ENCODE measurements around the gene ELMOD1. TPM values are rescaled to one million over a fixed set of nuclear protein-coding genes. Genes with fewer than 3 reads are reported as not detected.

Gene ELMOD1
- total and polyA plus RNA-seq, 4 donors: 17.2 to 102 (median 80.7) TPM

DNA sequence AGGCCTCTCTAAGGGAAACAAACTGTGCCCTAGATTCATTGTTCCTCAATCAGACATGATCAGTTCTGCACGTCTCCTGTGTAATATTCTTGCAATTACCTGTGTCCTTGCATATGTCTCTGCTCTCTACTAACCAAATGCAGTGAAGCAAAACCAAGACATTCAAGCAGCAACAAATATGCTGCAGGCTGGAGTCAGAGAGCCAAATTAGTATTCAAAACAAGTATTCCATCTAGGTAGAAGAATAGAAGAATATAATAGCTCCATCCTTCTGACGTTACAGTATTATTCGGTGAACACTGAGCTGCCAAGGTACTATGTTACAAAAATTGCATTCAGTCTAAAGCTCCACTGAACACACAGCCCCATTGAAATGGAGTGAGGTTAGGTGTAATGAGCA, 69.1 kb downstream of the ELMOD1 start:
- H3K36me3 ChIP-seq (ENCODE audit: control insufficient read depth, insufficient read depth, low read length): no peaks in the 10 kb centered on the region
- H3K4me3 ChIP-seq (ENCODE audit: low read depth, low read length): no peak overlapping the region
- peak in 1 of 6 donors; percentile 79 for DNase-seq (ENCODE audit: low read depth in 4 of 6, low spot score in 6 of 6)
- WGBS (ENCODE audit: insufficient coverage): 60% methylated on average over 1 of the region's 3 CpGs
- H3K4me1 ChIP-seq (ENCODE audit: control insufficient read depth, insufficient read depth, low read length): no peaks in the 10 kb centered on the region
- H3K27me3 ChIP-seq (ENCODE audit: control insufficient read depth, insufficient read depth, low read length): no peaks in the 10 kb centered on the region
- H3K9me3 ChIP-seq (ENCODE audit: control insufficient read depth, insufficient read depth, low read length): no peaks in the 10 kb centered on the region
- no peak overlapping the region for H3K27ac ChIP-seq (ENCODE audit: low read depth, low read length)

GRCh38 chr11:107661656-107662055, 70.7 kb downstream of the ELMOD1 start:
- Histone ChIP-seq H3K4me3 (ENCODE audit: low read depth, low read length) (no peak overlapping the region), H3K27me3 (ENCODE audit: control insufficient read depth, insufficient read depth, low read length) (no peaks in the 10 kb centered on the region), H3K27ac (ENCODE audit: low read depth, low read length) (no peak overlapping the region), H3K36me3 (ENCODE audit: control insufficient read depth, insufficient read depth, low read length) (no peaks in the 10 kb centered on the region), H3K9me3 (ENCODE audit: control insufficient read depth, insufficient read depth, low read length) (no peaks in the 10 kb centered on the region), H3K4me1 (ENCODE audit: control insufficient read depth, insufficient read depth, low read length) (no peaks in the 10 kb centered on the region)
- no peak for DNase-seq (ENCODE audit: low read depth in 4 of 6, low spot score in 6 of 6)
- WGBS (ENCODE audit: insufficient coverage): no CpG with 5 or more reads among the region's 1 CpG

DNA sequence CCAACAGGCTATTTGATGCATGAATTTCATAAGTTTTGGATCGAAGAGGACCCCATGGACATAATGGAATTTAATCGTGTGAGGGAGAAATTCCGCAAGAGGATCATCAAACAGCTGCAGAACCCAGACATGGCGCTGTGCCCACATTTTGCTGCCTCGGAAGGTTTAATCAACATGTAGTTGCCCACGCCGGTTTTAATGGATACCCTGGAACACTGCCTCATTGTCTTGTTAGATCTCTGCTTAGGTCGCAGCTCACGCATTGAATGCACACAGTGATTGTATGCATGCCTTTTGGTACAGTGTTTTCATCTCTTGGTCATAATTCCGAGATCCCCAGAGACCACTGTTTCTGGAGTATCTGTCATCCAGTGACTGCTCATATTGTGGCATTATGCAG, 74.1 kb downstream of the ELMOD1 start:
- no peaks in the 10 kb centered on the region for H3K27me3 ChIP-seq (ENCODE audit: control insufficient read depth, insufficient read depth, low read length)
- 25% methylated on average over 9 of the region's 10 CpGs for WGBS (ENCODE audit: insufficient coverage)
- no peak overlapping the region for H3K4me3 ChIP-seq (ENCODE audit: low read depth, low read length)
- H3K4me1 ChIP-seq (ENCODE audit: control insufficient read depth, insufficient read depth, low read length): no peaks in the 10 kb centered on the region
- DNase-seq (ENCODE audit: low read depth in 4 of 6, low spot score in 6 of 6): peak in 5 of 6 donors; percentile 33 to 94 (median 48)
- no peaks in the 10 kb centered on the region for H3K9me3 ChIP-seq (ENCODE audit: control insufficient read depth, insufficient read depth, low read length)
- H3K36me3 ChIP-seq (ENCODE audit: control insufficient read depth, insufficient read depth, low read length): no peaks in the 10 kb centered on the region
- no peak overlapping the region for H3K27ac ChIP-seq (ENCODE audit: low read depth, low read length)

DNA sequence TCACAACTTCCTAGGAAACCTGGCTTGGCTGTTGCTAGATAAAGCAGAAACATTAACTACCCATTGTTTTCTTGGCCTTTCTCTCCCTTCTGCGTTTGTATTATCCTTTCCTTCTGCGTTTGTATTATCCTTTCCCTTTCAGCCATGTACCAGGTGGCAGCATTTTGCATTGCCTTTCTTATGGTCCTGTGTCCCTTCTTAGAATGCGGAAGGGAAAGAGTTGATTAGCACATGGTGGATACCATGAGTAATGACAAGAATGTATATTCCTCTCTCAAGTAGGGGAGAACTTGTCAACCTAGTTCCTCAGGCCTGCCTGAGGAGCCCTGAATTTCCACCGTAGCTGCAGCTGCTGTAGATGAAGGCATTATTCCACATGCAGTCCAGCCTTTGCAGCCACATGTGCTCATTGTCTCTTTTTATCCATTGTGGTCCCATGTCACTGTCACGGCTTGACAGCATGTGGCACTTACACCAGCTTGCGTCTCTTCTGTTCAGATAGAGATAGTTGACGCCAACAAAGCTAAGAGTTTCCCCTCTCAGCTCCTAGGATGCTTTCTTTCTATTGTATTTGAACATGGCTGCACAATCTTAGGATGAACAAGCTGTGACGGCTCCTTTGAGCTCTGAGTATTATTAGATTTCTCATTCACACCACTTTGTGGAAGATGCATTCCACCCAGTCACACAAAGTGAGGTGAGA, 76.1 kb downstream of the ELMOD1 start:
- Histone ChIP-seq H3K4me1 (ENCODE audit: control insufficient read depth, insufficient read depth, low read length) (no peaks in the 10 kb centered on the region), H3K4me3 (ENCODE audit: low read depth, low read length) (no peak overlapping the region), H3K27me3 (ENCODE audit: control insufficient read depth, insufficient read depth, low read length) (no peaks in the 10 kb centered on the region), H3K27ac (ENCODE audit: low read depth, low read length) (no peak overlapping the region), H3K36me3 (ENCODE audit: control insufficient read depth, insufficient read depth, low read length) (no peaks in the 10 kb centered on the region), H3K9me3 (ENCODE audit: control insufficient read depth, insufficient read depth, low read length) (no peaks in the 10 kb centered on the region)
- peak in 1 of 6 donors; percentile 16 for DNase-seq (ENCODE audit: low read depth in 4 of 6, low spot score in 6 of 6)
- 45% methylated on average over 5 of the region's 8 CpGs for WGBS (ENCODE audit: insufficient coverage)

- no peaks in the 10 kb centered on the region for H3K4me1 ChIP-seq (ENCODE audit: control insufficient read depth, insufficient read depth, low read length)
- no peaks in the 10 kb centered on the region for H3K36me3 ChIP-seq (ENCODE audit: control insufficient read depth, insufficient read depth, low read length)
- H3K27ac ChIP-seq (ENCODE audit: low read depth, low read length): no peak overlapping the region
- 72% methylated on average over 7 of the region's 11 CpGs for WGBS (ENCODE audit: insufficient coverage)
- no peak overlapping the region for H3K4me3 ChIP-seq (ENCODE audit: low read depth, low read length)
- H3K27me3 ChIP-seq (ENCODE audit: control insufficient read depth, insufficient read depth, low read length): no peaks in the 10 kb centered on the region
- no peak for DNase-seq (ENCODE audit: low read depth in 4 of 6, low spot score in 6 of 6)
- H3K9me3 ChIP-seq (ENCODE audit: control insufficient read depth, insufficient read depth, low read length): no peaks in the 10 kb centered on the region
These were observed 78.3 kb downstream of the ELMOD1 start for GRCh38 chr11:107669191-107669740.

- no peak overlapping the region for H3K4me3 ChIP-seq (ENCODE audit: low read depth, low read length)
- no peaks in the 10 kb centered on the region for H3K36me3 ChIP-seq (ENCODE audit: control insufficient read depth, insufficient read depth, low read length)
- no peak overlapping the region for H3K27ac ChIP-seq (ENCODE audit: low read depth, low read length)
- 43% methylated on average over 2 of the region's 4 CpGs for WGBS (ENCODE audit: insufficient coverage)
- no peaks in the 10 kb centered on the region for H3K9me3 ChIP-seq (ENCODE audit: control insufficient read depth, insufficient read depth, low read length)
- no peak for DNase-seq (ENCODE audit: low read depth in 4 of 6, low spot score in 6 of 6)
- no peaks in the 10 kb centered on the region for H3K27me3 ChIP-seq (ENCODE audit: control insufficient read depth, insufficient read depth, low read length)
- H3K4me1 ChIP-seq (ENCODE audit: control insufficient read depth, insufficient read depth, low read length): no peaks in the 10 kb centered on the region
These were observed 79.1 kb downstream of the ELMOD1 start for GRCh38 chr11:107669893-107670601.

DNA sequence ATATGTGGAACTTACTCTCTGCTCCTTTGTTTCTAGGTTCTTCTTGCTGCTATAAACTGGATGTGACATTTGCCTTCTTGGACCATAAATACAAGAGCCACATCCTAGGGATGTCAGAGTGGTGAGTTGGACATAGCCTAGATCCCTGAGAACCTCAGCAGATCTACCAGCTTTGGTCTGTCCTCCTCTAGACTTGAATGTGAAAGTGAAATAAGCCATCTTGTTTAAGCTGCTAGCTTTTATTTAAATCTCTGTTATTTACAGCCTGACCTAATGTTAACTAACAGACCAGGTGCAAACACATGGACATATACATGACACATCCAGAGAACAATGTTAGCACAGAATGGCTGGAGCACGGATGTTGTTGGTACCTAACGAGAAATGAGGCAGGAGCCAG, 85.0 kb downstream of the ELMOD1 start:
- 93% methylated on average over 2 of the region's 2 CpGs for WGBS (ENCODE audit: insufficient coverage)

GRCh38 chr11:107676336-107677057, 85.5 kb downstream of the ELMOD1 start:
- Histone ChIP-seq H3K36me3 (ENCODE audit: control insufficient read depth, insufficient read depth, low read length) (no peaks in the 10 kb centered on the region), H3K27ac (ENCODE audit: low read depth, low read length) (no peak overlapping the region), H3K27me3 (ENCODE audit: control insufficient read depth, insufficient read depth, low read length) (no peaks in the 10 kb centered on the region), H3K9me3 (ENCODE audit: control insufficient read depth, insufficient read depth, low read length) (no peaks in the 10 kb centered on the region), H3K4me1 (ENCODE audit: control insufficient read depth, insufficient read depth, low read length) (peaks cover 3% of the 10 kb centered on the region), H3K4me3 (ENCODE audit: low read depth, low read length) (no peak overlapping the region)
- 89% methylated on average over 8 of the region's 8 CpGs for WGBS (ENCODE audit: insufficient coverage)
- DNase-seq (ENCODE audit: low read depth in 4 of 6, low spot score in 6 of 6): peak in 1 of 6 donors; percentile 18

More for the DNA sequence above, 85.0 kb downstream of the ELMOD1 start:
- H3K27ac ChIP-seq (ENCODE audit: low read depth, low read length): no peak overlapping the region
- H3K4me1 ChIP-seq (ENCODE audit: control insufficient read depth, insufficient read depth, low read length): peaks cover 3% of the 10 kb centered on the region
- H3K4me3 ChIP-seq (ENCODE audit: low read depth, low read length): no peak overlapping the region
- DNase-seq (ENCODE audit: low read depth in 4 of 6, low spot score in 6 of 6): no peak
- H3K9me3 ChIP-seq (ENCODE audit: control insufficient read depth, insufficient read depth, low read length): no peaks in the 10 kb centered on the region
- no peaks in the 10 kb centered on the region for H3K27me3 ChIP-seq (ENCODE audit: control insufficient read depth, insufficient read depth, low read length)
- no peaks in the 10 kb centered on the region for H3K36me3 ChIP-seq (ENCODE audit: control insufficient read depth, insufficient read depth, low read length)

- peaks cover 3% of the 10 kb centered on the region for H3K4me1 ChIP-seq (ENCODE audit: control insufficient read depth, insufficient read depth, low read length)
- no peaks in the 10 kb centered on the region for H3K36me3 ChIP-seq (ENCODE audit: control insufficient read depth, insufficient read depth, low read length)
- no peaks in the 10 kb centered on the region for H3K9me3 ChIP-seq (ENCODE audit: control insufficient read depth, insufficient read depth, low read length)
- H3K27me3 ChIP-seq (ENCODE audit: control insufficient read depth, insufficient read depth, low read length): no peaks in the 10 kb centered on the region
- WGBS (ENCODE audit: insufficient coverage): 60% methylated on average over 1 of the region's 7 CpGs
- DNase-seq (ENCODE audit: low read depth in 4 of 6, low spot score in 6 of 6): peak in 2 of 6 donors; percentile 26 to 74
- no peak overlapping the region for H3K27ac ChIP-seq (ENCODE audit: low read depth, low read length)
- H3K4me3 ChIP-seq (ENCODE audit: low read depth, low read length): no peak overlapping the region
These were observed 87.1 kb downstream of the ELMOD1 start for GRCh38 chr11:107677924-107678631.
